Fibroblast of the conjunctiva (primary cell): ENCODE results near the gene MRPS6.
A peak's percentile ranks its signal among the peaks of the same experiment; 100 is the strongest.

Experiments
- DNase-seq: peaks from one replicate; pipeline ENCODE4 v3.0.0-alpha.2; 2010; ENCODE audit warnings: low read depth

The MRPS6 gene

DNA sequence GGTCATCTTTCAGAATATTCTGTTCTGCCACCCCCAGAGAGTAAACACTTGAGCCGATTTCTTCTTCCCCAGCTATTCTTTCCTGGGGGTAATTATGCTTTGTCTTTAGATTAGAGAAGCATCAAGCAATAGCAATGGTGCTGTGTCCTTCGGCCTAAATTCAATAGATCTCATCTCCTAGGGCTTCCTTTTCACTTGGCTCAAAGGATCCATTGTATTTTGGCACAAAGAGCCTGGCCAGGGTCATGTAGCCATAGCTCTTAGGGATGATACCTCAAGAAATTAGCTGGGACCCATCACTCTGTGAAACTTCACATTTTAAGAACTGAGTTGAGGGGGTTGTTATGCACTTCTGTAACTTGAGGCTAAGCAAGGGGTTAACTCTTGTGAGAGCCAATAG is 27.0 kb downstream of the MRPS6 start:
- no peak for DNase-seq

DNA sequence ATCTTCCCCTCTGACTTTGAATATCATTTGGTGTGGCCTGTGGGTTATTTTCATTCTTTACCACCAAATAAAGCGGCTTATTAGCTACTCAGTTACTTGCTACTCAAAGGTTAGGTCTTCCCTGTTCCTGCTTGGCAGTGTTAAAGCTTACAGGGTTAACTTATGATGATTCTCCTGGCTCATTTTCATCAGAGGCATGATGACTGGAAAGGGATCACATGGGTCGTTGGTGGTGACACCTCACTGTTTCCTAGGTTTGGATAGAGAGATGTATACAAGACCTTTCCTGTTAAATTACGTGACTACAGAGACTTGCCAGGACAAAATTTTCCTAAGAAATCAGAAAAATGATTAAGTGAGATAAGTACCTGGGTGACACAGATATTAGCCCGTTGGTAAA is 27.4 kb downstream of the MRPS6 start:
- DNase-seq: no peak

DNA sequence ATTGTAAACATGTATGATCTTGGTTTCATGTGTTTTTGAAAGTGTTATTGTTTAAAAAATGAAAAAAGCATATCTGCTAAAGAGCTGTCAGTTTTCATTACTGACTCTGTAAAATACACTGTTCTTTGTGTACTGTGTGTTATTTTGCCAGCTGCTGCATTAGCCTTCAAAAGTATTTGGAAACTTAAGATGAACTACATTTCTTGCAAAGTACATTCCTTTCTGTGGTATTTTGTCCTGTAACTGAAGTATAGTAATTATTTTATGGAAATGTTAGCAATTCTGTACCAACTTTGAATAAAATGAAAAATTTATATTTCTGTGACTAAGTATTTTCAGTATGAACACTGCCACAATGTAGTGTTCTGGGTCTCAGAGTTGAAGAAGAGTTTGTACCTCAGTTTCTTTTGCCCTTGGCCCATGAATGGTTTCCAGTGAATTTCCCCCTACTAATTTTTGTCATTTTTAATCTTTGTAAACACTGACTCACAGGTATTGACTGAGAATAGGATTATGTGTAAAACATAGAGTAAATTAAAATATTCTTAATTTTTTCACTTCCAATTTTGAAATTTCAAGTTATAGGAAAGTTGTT is 32.7 kb downstream of the MRPS6 start:
- no peak for DNase-seq

DNA sequence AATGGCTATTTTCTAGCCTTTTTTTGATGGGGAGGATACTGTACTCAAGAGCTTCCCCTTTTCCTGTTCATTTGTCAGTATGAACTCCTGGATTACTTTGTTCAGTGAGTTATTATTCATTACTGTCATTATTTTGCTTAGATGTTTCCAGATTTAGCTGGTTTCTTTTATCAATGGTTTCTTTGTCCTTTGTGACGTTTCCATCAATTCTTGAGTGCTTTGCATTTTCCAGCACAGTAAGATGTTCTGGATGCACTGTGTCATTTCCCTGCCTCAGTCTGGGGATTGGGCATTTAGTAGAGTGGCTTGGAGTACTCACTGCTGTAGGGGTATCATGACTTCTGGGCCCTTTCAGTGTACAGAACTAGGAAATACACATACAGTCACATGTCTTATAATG is 34.2 kb downstream of the MRPS6 start:
- no peak for DNase-seq

DNA sequence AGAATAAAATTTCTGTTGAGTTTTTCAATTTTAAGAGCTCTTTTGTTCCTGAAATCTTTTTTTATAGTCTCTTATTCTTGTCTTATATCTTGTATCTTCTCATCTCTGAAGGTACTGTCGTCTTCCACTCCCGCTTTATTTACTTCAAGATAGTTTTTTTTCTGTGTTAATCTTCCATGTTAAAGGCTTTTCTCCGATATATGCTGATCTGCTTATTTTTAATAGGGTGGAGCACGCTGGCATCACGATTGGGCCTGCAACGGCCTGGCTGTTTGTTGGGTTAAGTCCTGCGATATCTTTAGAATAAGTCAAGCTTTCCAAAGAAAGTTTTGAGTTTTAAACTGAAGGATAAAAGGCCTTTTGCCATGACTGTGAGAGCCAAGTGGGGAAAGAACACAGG is 35.7 kb downstream of the MRPS6 start:
- DNase-seq: no peak

DNA sequence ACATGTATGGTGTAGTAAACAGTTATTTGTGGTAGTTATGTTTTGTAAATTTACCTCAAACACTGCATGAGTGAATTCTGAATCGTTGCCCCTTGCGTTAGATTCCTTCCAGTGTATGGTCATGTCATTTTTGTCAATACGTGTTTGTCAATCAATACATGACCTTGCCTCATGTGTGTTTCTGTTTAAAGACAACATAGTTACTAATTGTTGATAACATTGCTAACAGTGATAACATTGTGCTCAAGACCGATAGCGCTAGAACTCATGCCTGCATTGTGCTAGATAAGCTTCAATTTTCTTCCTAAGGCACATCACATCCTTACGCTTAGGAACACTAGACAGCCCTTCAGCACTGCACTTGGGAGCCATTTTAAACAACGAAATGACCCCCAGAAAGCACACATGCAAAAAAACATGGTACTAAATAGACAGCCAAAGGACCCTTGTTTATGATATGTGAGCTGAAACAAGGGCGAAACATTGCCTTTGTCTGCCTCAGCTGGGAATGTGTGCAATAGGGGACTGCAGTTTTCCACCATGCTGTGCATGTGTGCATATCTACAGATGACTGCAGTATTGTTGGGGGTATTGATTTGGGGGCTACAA is 37.3 kb downstream of the MRPS6 start:
- DNase-seq: no peak

DNA sequence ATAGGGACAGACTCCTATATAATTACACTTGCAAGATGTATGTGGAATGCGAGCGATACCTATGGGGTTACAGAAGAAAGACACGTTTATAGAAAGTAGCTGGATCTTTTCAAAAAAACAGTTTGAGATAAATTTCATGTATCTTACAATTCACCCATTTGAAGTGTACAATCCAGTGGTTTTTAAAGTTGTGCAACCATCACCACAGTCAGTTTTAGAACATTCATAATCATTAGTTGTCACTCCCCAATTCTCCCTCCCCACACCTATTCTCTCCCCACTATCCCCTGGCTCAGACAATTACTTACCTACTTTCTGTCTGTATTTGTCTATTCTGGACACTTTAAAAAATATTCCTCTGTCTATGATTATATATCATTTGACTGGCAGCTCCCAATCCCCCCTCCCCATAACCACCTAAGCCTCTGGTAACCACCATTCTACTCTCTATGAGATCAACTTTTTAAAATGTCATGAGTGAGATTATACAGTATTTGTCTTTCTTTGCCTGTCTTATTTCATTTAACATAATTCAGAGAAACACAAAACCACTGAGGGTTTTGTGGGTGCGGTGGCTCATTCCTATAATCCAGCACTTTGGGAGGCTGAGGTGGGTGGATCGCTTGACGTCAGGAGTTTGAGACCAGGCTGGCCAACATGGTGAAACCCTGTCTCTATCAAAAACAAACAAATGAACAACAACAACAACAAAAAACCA is 39.1 kb downstream of the MRPS6 start:
- no peak for DNase-seq

DNA sequence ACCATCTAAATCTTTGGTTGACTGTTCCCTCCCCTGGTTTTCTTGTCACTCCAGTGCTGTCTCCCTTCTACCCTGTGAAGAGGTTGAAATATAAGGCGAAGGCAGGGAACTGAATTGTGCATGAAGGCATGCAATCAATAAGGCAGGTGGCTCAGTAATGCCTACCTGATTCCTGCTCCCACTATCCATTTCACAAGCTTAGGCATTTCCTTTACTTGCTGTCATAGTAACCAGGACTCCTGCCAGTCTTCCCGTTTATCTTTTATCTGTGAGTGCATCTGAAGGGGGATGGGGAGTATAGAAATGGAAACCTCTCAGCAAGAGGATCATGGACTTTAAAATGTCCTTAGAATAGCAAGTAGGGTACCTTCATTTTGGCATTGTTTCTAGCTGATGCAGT is 40.5 kb downstream of the MRPS6 start:
- DNase-seq: no peak

DNA sequence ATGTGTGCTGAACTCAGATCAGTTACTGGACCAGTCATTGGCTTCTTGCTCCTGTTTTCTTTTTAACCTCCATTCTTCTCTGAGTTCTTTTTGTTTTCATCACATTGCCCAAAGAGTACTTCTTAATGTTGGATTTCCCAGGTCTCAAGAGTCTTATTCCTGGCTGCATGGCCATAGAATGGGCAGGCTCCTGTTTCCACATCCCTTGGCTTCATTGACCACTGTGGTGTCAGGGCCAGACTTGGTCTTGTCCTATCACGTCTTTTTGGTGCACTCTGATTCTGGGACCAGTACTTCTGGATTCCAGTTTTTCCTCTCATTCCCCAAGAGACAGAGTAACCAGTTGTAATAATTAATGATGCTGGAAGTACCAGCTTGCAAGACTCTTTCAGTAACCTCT is 41.8 kb downstream of the MRPS6 start:
- DNase-seq: no peak

DNA sequence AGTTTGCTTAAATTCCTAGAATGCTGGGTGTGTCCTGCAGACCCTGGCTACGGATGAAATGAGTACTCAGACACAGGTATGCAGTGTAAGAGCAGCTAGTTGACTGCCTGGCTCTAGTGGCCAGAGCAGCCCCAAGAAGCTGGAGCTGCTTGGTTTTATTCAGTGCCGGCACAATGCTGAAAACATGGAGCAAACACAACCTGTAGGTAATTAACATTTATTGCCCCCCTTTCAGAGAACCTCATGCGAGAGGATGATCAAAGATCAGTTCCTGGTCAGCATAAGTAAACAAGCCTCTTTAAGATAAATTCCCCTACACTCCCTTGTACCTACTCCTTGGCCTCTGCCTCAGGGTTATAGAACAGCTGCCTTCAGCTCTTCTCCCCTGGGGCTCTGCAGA is 43.2 kb downstream of the MRPS6 start:
- no peak for DNase-seq

DNA sequence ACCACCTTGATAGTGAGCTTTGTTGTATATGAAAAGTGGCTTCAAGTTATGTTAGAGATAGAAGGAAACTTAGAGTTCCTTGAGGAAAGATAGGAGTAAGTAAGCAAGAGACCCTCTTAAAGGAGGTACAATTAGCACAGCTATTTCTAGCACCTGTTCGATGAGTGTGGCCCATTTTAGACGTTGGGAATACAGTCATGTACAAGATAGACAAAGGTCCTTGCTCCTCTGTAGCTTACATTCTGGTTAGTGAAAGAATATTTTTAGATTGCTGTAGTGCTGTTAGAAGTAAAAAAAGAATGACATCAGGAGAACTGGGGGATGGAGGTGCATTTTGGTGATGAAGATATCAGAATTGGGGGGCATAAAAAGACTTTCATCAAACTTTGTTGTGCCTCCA is 47.5 kb downstream of the MRPS6 start:
- no peak for DNase-seq

DNA sequence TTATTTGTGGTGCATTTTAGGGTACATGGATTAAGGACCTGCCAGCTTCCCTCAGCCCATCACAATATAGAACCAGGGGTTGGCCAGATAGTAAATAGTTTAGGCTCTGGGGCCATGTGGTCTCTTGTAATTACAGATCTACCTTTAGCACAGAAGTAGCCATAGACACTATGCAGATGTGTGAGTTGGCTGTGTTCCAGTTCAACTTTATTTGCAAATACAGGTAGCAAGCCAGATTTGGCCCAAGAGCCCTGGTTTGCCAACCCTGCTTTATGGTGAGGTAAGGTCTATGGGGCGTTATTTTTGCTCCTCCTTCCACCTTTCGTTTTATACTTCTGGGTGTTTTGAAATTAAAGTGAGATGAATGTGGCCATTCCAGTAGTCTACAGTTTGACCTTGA is 48.7 kb downstream of the MRPS6 start:
- DNase-seq: no peak

DNA sequence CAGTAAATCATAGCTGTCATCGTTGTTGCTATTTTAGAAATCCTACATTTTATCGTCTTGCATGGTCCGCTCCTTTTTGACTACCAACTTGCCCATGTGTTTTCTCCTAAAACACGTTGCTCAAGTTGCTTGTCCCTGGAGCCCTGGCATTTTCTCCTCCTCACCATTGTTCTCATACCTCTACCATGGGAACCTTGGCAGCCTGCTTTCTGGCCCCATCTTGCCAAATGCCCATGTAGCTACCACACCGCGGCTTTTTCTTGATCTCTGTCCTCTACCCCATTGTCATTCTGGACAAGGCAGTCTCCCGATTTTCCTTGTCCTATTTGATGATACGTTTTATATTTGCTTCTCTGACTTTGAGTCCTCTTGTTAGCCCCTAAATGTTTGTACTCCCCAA is 50.2 kb downstream of the MRPS6 start:
- DNase-seq: no peak

DNA sequence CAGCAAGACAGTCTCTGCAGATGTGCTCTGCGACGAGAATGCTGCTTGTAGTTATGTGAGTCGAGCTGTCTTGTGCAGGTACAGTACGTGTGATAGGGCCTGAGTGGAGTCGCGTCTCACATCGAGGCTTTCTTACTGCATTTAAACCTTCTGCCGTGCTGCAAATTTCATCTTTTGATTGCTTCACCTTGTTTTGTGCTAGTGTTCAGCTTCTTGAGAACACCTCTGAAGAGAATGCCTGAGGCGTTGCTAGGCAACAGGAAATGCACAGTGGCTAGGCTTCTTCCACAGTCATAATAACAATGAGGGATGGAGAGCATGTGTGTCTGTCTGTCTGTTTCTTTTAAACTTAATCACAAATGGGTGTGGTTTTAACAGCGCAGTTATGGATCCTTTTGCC is 52.9 kb downstream of the MRPS6 start:
- DNase-seq: peak; percentile 26

DNA sequence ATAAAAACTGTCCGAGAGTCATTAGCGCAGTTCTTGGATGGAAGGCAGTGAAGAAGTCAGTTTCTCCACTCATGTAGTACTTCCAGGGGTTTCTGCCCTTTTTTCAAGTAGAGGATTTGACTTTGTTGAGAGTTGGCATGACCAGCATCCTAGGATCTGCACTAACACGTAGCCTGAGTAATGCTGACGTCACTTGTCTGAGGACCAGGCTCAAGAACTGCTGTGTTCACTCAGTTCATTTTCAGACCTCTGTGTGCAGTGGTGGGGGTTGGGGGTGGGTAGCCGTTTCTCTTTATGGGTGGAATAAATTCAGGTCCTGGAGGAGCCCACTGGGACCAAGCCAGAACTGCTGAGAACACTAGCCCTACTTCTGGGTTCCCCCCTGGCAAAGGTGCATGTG is 53.3 kb downstream of the MRPS6 start:
- DNase-seq: peak; percentile 6

DNA sequence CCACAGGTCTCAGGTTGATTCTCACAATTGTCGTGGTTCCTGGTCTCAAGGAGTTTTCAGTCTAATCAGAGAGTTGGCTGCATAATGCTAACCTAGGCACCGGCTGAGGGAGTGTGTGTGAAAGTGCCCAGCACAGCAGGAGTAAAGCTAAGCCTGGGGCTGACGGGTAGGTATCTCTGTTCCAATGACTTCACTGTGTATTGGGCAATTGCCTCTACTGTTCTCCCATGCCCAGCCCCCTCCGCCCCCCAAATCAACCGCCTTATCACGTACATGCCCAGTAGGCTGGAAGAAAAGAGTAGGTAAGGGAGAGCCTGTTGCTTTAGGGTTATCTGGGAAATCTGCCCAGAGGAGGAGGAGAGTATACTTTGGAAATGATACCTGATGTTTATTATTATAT is 54.7 kb downstream of the MRPS6 start:
- DNase-seq: no peak

DNA sequence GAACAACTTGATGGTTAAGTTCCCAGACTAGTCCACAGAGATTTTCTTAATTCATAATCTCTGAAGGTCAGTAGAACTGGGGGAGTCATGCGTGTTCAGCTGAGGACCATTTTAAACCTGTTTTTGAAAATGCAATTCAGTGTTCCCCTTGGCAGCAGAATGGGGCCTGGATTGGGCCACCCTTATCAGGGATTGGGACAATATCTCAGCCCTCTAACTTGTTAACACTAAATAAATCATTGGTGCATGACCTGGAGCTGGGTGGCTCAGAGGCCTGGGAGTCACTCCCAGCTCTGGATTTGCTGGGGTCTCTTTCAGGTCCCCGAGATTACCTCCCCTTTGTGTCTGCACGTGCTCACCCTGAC is 55.3 kb downstream of the MRPS6 start:
- DNase-seq: no peak

DNA sequence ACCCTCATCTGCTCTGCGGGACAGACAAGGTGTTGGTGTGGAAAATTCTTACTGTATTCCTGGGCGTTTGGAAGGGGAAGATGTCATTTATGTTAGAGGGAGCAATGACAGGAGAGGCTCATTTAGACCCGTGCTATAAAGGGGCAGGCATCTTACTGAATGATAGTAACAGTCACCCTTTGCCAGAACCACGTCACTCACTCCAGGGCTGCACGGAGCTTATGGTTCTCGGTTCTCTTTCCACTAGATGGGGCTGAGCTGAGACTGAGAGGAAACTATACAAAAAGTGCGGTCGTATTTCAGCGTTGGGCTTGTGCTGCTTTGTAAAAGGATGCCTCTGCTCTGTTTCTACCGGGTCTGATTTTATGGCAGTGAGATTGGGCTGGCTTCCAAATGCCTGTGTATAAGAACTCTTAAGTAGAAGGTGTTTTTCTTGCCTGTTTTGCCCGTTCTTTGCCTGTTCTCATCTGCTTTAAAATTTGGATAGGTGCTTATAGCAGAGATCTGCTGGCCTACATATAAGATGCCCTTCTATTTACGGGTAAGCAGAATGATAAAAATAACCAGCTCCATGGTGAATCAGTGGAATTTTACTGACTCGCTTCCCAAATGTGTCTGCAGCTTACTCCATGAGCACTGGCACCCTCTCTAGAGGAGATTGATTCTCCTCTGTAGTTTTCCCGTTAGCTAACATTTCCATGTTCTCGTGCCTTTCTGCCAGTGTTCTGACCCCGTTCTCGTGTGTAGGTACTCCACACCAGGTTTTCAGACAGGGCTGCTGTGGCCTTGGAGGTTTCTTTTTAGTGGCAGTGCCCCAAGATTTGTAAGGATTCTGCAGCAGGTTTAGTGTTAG is 55.9 kb downstream of the MRPS6 start:
- DNase-seq: peak; percentile 79

DNA sequence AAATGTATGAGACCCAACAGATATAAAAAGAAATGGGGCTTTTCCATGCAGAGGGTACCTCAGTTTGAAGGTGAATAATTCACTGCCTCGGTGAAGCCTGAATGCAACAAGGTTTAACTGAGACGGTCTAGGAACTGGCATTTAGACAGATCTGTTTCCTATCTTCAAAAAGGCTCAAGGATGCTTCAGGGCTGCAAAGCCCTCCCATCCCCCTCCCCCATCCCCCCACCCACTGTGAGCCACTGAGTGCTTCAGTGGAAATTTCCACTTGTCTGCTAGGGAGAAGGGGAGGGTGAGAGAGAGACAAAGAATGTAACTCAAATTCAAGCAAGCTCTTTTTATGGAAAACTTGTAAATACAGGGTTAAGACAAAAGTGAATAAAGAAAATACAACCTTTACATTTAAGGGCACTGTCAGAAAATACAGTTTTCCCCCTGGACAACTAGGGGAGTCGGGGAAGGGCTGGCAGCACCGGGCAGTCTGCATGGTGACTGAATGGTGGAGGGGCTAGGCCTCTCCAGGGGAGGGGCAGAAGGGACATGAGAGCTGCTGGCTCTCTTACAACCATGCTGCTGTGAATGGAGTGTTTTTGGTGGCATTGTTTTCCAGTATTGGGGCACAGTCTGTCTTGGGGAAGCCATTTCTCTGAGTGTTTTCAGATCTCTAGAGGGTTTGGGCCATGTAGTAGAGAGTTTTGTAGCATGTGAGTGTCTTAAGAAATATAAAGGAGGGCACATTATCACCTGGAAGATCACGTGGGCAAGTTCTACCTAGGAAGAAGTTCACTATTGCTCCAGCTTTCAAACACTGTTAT is 56.7 kb downstream of the MRPS6 start:
- no peak for DNase-seq

DNA sequence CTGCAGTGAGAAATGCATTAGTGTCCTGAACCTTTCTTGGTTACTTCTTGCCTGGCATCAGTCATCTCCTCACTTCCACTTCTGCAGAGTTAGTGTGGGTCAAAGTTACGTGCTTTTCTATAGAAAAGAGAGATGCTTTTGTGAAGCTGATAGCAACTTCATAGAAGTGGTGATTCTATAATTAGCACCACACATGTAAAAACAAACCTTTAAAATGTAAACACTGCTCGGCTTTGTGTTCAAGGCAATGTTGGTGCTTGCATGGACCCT is 57.3 kb downstream of the MRPS6 start:
- no peak for DNase-seq

DNA sequence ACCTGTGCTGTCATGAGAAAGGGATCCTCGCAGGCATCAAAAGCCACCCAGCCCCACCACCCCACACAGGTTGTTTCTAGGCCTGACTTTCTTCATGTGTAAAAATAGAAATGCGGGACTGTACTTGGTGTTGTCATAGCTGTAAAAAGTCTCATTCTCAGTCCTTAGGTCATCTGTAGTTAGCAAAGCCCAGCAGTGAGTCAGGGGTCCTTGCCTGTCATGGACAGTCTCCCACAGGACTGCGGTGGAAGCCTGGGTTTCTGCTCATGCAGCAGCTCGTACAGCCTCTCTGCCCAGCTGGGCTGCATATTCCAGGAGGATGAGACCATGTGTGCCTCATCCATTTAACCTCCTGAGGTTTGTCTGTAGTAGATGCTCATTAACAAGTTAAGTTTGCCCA is 58.2 kb downstream of the MRPS6 start:
- DNase-seq: no peak

DNA sequence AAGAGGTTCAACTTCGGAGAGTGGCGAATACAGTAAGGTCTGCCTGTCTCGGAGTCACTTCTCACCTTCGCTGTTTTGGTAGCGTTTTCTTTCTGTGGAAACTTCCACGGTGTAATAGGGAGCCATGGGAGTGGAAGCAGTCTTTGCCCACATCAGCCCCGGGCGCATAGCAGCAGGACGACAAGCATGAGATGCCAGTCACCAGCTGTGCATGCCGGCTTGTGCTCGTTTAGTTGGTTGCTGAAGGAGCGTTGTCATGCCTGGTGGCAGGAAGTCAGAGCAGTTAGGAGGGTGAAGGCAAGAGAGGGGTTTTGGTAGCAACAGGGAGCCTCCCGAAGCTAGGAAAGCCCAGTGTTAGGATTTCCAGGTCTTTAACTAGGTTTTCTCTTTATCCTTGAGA is 58.8 kb downstream of the MRPS6 start:
- DNase-seq: no peak
